Heart right ventricle (tissue), 16 donors: ENCODE data around the gene NHLH1. TPM values are rescaled to one million over a fixed set of nuclear protein-coding genes. Genes with fewer than 3 reads are reported as not detected.

Experiments
- ATAC-seq, 8 donors: fragments of 200-7000 bp; cut with Tn5 transposase; one replicate each; pipeline ENCODE4 v1.9.1; 2020; ENCODE audit warnings: mild to moderate bottlenecking in 8 of 8, moderate library complexity in 8 of 8, moderate number of reproducible peaks in 1 of 8
- DNase-seq, 2 donors: peaks; one replicate each; pipeline ENCODE4 v3.0.0-alpha.2; 2020
- H3K27ac ChIP-seq, 10 donors: fragments of 200-600 bp; sonication (generic) in 2 of 10; one replicate each; pipeline versions ENCODE4 v1.5.0 to v1.8.0; 2020 to 2022; ENCODE audit warnings: mild to moderate bottlenecking in 3 of 10
- H3K27me3 ChIP-seq, 7 donors: fragments of 200-600 bp; one replicate each; pipeline ENCODE4 v1.8.0; 2021 to 2022; ENCODE audit warnings: mild to moderate bottlenecking in 2 of 7
- H3K36me3 ChIP-seq, 9 donors: fragments of 200-600 bp; sonication (generic) in 1 of 9; one replicate each; pipeline versions ENCODE4 v1.5.0 to v1.8.0; 2020 to 2022; ENCODE audit warnings: mild to moderate bottlenecking in 2 of 9
- H3K4me1 ChIP-seq, 9 donors: fragments of 200-600 bp; sonication (generic) in 1 of 9; one replicate each; pipeline versions ENCODE4 v1.5.0 to v1.8.0; 2020 to 2022; ENCODE audit warnings: mild to moderate bottlenecking in 4 of 9
- H3K4me3 ChIP-seq, 10 donors: fragments of 200-600 bp; sonication (generic) in 2 of 10; one replicate each; pipeline versions ENCODE4 v1.5.0 to v1.8.0; 2020 to 2022; ENCODE audit warnings: mild to moderate bottlenecking in 7 of 10, moderate library complexity in 2 of 10
- H3K9me3 ChIP-seq, 11 donors: fragments of 200-600 bp in 10 of 11; sonication (generic) in 2 of 11; one replicate each; pipeline versions ENCODE4 v1.5.0 to v1.8.0; 2013 to 2022; ENCODE audit warnings: mild to moderate bottlenecking in 2 of 11, control low read depth in 1 of 11, moderate library complexity in 1 of 11
- CTCF ChIP-seq, 9 donors: fragments of 200-600 bp; sonication (generic) in 2 of 9; IDR thresholded peaks; one replicate each; pipeline versions ENCODE4 v1.5.0 to v1.8.0; 2021 to 2022; ENCODE audit warnings: antibody characterized with exemption in 9 of 9, mild to moderate bottlenecking in 5 of 9, moderate library complexity in 1 of 9
- WGBS, 2 donors: extraction: QIAGEN DNeasy Blood & Tissue Kit; methylation state at CpG; one replicate each; pipeline ENCODE4 v1.1.7; 2013; ENCODE audit warnings: inconsistent platforms in 1 of 2; 5-methylcytosine and 5-hydroxymethylcytosine counted together
- intact Hi-C, 10 donors: fragments of 100-400 bp; cut with DNase I; formaldehyde crosslinking; loops; one replicate each; pipeline versions ENCODE4 v1.11.1 to v1.14.2; 2022
- polyA plus RNA-seq, 2 donors: library from polyadenylated mRNA; stranded (reverse); fragments of 200-250 nt; gene quantifications; one replicate each; pipeline ENCODE4 v1.2.3, GENCODE V29; 2013
- total RNA-seq, 10 donors: library from RNA; stranded (reverse); fragmentation: NEBNext Ultra II Directional in 3 of 10; extraction: Animal tissue kit (Norgen Biotek cat#: 25700) in 3 of 10; gene quantifications; one replicate each; pipeline versions ENCODE4 v1.2.1 to v1.2.4, GENCODE V29; 2021 to 2023
- donor health status: Arrhythmogenic right ventricular cardiomyopathy.
- donor health status: ischemic (EF 13 %, LVEDD 7.1; RV severe dilation, severe dysfunction).
- donor health status: healthy with polysubstance abuse.
- donor health status: DM: no; HTN: yes; CAD: no.
- donor health status: DM: no; HTN: no; CAD: no.
- donor health status: ischemic (EF 25% LVEDD 6.9; RV normal size, moderate dysfunction).
- donor health status: ischemic (EF 25% LVEDD 5.7; RV mildly dilated, moderate dysfunction).
- donor health status: healthy.
- donor health status: DM: yes; HTN: yes; CAD: no.
- donor health status: Ischemic cardiomyopathy.
- donor health status: ischemic (EF 35%, LVEDD 5.7; RV mildly dilated, moderate dysfunction).
- donor health status: nonischemic (EF 11% LVEDD 7.7; RV severe dilation, severe dysfunction).
- donor health status: DM: yes; HTN: yes; CAD: no.
- donor health status: PGD.
- donor health status: ischemic (EF 29% LVEDD 5.4; RV normal size, mild dysfunction).
- donor health status: nonischemic (EF 23%, LVEDD 6.1; RV moderate dilation, normal function).

Gene NHLH1
- total and polyA plus RNA-seq, 12 donors = 0.06 to 0.12 (median 0.09) TPM; not detected in 9

DNA sequence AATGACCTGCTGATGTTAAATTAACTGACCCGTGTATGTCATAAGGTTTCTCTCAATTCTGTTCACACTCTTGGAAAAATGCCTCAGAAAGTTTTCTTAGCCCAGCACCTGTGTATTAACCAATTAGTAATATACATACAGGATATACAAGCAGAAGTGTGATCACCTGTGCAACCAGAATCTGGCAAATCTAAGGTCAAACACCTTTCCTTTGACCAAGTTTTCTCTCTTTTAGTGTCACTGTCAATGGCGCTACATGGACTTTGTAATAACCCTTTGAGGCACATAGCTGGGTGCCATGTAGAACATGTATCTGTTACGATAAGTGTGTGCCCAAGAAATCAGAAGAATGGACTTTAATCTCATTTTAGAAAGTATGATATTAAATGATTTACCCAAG lies 22.6 kb upstream of the NHLH1 start:
- Histone ChIP-seq H3K4me1 (peaks cover 0 to 67% (median 41%) of the 10 kb centered on the region in 9 donors), H3K4me3 (peak overlapping the region; percentile 63 to 96 (median 82)), H3K36me3 (peaks cover 0 to 57% (median 18%) of the 10 kb centered on the region in 9 donors), H3K9me3 (no peaks in the 10 kb centered on the region), H3K27me3 (no peaks in the 10 kb centered on the region), H3K27ac (peak overlapping the region in 3 of 10 donors; percentile 96 to 97 (median 96))
- 76 to 80% methylated on average over 3 of the region's 3 CpGs for WGBS, 2 donors
- DNase-seq (no peak), ATAC-seq (no peak)
- TF ChIP-seq CTCF (IDR thresholded peaks at IDR 0.05) = no peak
- intact Hi-C loops = loop anchor here in 2 of 10 donors (5.0 kb wide), 2 partner anchors 37 to 263 kb away; no protein-coding TSS in a partner anchor

DNA sequence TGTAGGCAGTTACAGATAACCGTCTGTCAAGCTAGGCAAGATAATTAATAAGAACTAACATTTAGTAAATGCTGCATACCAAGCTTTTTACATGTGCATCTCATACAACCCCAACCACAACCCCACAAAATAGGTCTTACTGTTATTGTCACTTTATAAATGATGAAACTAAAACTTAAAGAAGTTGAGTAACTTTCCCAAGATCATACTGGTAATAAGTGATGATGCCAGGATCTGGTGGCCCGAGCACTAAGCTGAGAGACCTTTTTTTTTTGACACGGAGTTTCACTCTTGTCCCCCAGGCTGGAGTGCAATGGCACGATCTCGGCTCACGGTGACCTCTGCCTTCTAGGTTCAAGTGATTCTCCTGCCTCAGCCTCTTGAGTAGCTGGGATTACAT lies 21.9 kb upstream of the NHLH1 start:
- no peak for DNase-seq
- Histone ChIP-seq H3K9me3 (no peaks in the 10 kb centered on the region), H3K4me3 (no peak overlapping the region), H3K36me3 (peaks cover 0 to 57% (median 22%) of the 10 kb centered on the region in 9 donors), H3K27ac (no peak overlapping the region), H3K27me3 (no peaks in the 10 kb centered on the region), H3K4me1 (peaks cover 0 to 60% (median 36%) of the 10 kb centered on the region in 9 donors)
- no peak for TF ChIP-seq CTCF (IDR thresholded peaks at IDR 0.05)
- 95 to 96% methylated on average over 6 of the region's 6 CpGs for WGBS, 2 donors
- intact Hi-C loops = loop anchor here in 2 of 10 donors (5.0 kb wide), 2 partner anchors 38 to 262 kb away; no protein-coding TSS in a partner anchor
- ATAC-seq = no peak

- H3K27me3 ChIP-seq = no peaks in the 10 kb centered on the region
- H3K9me3 ChIP-seq = no peaks in the 10 kb centered on the region
- TF ChIP-seq CTCF (IDR thresholded peaks at IDR 0.05) = no peak
- intact Hi-C loops = no loop called here
- H3K4me3 ChIP-seq = no peak overlapping the region
- ATAC-seq = no peak
- H3K36me3 ChIP-seq = peaks cover 0 to 70% (median 36%) of the 10 kb centered on the region in 9 donors
- peak overlapping the region in 2 of 10 donors; percentile 12 to 80 for H3K27ac ChIP-seq
- no peak for DNase-seq
- WGBS, 2 donors = 86 to 88% methylated on average over 10 of the region's 10 CpGs
- H3K4me1 ChIP-seq = peaks cover 0 to 44% (median 21%) of the 10 kb centered on the region in 9 donors
These were observed 20.4 kb upstream of the NHLH1 start for GRCh38 chr1:160346463-160346862.

DNA sequence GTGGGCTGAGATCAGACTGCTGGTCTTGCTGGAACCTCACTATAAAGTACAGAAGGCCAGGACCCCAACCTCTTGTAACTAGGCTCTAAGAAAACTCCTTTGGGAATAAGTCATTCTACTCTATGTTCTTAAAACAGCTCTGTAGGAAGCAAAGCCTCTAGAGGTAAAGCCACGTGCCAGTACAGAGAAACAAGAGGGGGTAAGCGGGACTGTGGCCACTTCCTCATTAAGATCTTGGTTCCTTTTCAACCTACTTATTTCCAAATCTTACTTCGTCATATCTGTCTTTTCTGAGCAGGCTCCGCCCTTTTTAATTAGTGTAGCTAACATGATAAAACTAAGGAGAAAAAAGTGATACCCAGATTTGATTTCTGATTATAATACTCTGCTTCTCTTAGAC lies 19.9 kb upstream of the NHLH1 start:
- intact Hi-C loops = no loop called here
- no peak for TF ChIP-seq CTCF (IDR thresholded peaks at IDR 0.05)
- ATAC-seq = no peak
- DNase-seq = no peak
- no peak overlapping the region for H3K4me3 ChIP-seq
- H3K4me1 ChIP-seq = peaks cover 0 to 41% (median 19%) of the 10 kb centered on the region in 9 donors
- no peaks in the 10 kb centered on the region for H3K27me3 ChIP-seq
- 71 to 77% methylated on average over 4 of the region's 4 CpGs for WGBS, 2 donors
- peak overlapping the region in 2 of 10 donors; percentile 33 to 80 for H3K27ac ChIP-seq
- no peaks in the 10 kb centered on the region for H3K9me3 ChIP-seq
- H3K36me3 ChIP-seq = peaks cover 0 to 75% (median 41%) of the 10 kb centered on the region in 9 donors
